ENCODE measurements around the gene CD83. TPM values are rescaled to one million over a fixed set of nuclear protein-coding genes. Genes with fewer than 3 reads are reported as not detected.

Gene CD83
- total and polyA plus RNA-seq, 12 donors = 4.0 to 245 (median 8.5) TPM

DNA sequence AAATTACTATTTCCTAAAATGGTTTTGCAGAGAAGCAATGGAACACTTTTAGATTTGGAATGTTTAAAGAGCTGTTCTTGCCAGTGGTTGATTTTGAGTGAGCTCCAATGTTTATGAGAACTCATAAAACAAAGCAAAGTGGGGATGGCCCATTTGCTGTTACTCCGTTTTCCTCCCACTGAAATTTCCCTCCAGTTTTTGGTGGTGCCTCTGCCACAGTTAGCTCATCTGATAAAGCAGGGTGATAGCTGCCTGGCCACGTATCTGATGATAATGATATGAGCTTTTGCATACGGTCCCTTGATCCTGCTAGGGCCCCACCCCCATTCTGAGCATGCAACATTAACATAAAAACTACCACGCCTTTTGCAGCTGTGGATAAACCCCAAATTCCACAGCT, 10.4 kb downstream of the CD83 start:
- H3K36me3 ChIP-seq (replicated peaks in 1 of 2) = no peaks in the 10 kb centered on the region
- H3K27me3 ChIP-seq = no peaks in the 10 kb centered on the region
- H3K27ac ChIP-seq = no peak overlapping the region
- intact Hi-C loops (cut with DNase I) = no loop called here
- WGBS, 4 donors = 76 to 83% (median 81%) methylated on average over 4 of the region's 4 CpGs
- H3K4me1 ChIP-seq (replicated peaks in 1 of 2) = peaks cover 0 to 7% of the 10 kb centered on the region in 2 donors
- H3K4me3 ChIP-seq = no peak overlapping the region
- H3K9me3 ChIP-seq (replicated peaks in 1 of 3) = no peaks in the 10 kb centered on the region
- no peak for DNase-seq
- no peak for TF ChIP-seq CTCF (IDR thresholded peaks at IDR 0.05)
- no peak for TF ChIP-seq POLR2A (IDR thresholded peaks at IDR 0.05)

- no peak overlapping the region for H3K4me3 ChIP-seq
- no peak overlapping the region for H3K27ac ChIP-seq
- peaks cover 0 to 7% of the 10 kb centered on the region in 2 donors for H3K4me1 ChIP-seq (replicated peaks in 1 of 2)
- TF ChIP-seq CTCF (IDR thresholded peaks at IDR 0.05) (no peak), POLR2A (IDR thresholded peaks at IDR 0.05) (no peak)
- H3K9me3 ChIP-seq (replicated peaks in 1 of 3) = no peaks in the 10 kb centered on the region
- intact Hi-C loops (cut with DNase I) = no loop called here
- no peaks in the 10 kb centered on the region for H3K27me3 ChIP-seq
- WGBS, 4 donors = 85 to 92% (median 90%) methylated on average over 4 of the region's 4 CpGs
- DNase-seq = no peak
- no peaks in the 10 kb centered on the region for H3K36me3 ChIP-seq (replicated peaks in 1 of 2)
These were observed 11.2 kb downstream of the CD83 start for GRCh38 chr6:14128746-14129145.

- Histone ChIP-seq H3K4me3 (no peak overlapping the region), H3K4me1 (replicated peaks in 1 of 2) (peaks cover 0 to 7% of the 10 kb centered on the region in 2 donors), H3K36me3 (replicated peaks in 1 of 2) (no peaks in the 10 kb centered on the region), H3K27ac (no peak overlapping the region), H3K27me3 (no peaks in the 10 kb centered on the region), H3K9me3 (replicated peaks in 1 of 3) (no peaks in the 10 kb centered on the region)
- intact Hi-C loops (cut with DNase I) = no loop called here
- DNase-seq = peak; percentile 43 to 79 (median 57)
- WGBS, 4 donors = 33 to 41% (median 40%) methylated on average over 7 of the region's 7 CpGs
- TF ChIP-seq POLR2A (IDR thresholded peaks at IDR 0.05) = no peak
- TF ChIP-seq CTCF (IDR thresholded peaks at IDR 0.05) = peak; percentile 23 to 58 (median 48)
These were observed 12.0 kb downstream of the CD83 start for GRCh38 chr6:14129575-14129974.

DNA sequence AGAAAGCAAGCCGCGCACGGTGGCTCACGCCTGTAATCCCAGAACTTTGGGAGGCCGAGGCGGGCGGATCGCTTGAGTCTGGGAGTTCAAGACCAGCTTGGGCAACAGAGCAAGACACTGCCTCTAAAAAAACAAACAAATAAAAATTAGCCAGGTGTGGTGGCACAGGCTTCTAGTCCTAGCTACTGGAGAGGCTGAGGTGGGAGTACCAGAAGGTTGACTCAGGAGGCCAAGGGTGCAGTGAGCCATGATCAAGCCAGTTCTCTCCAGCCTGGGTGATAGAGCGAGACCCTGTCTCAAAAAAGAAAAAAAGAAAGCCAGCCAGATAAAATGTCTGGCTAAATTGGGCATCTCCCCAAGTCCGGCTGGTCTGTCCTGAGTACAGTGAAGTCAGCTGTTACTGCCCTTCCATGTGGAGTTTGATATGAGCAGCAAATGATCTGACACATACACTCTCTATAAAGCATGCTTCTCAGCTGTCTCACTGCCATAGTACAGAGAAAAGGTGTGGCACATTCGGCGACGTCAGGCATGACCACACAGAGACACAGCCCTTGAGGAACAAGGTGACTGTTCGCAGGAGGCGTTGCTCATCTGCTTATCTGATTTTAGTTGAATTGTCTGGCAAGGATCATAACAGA, 13.0 kb downstream of the CD83 start:
- peak; percentile 57 to 87 (median 83) for DNase-seq
- no peak overlapping the region for H3K27ac ChIP-seq
- H3K27me3 ChIP-seq = no peaks in the 10 kb centered on the region
- intact Hi-C loops (cut with DNase I) = no loop called here
- 73 to 79% (median 75%) methylated on average over 15 of the region's 15 CpGs for WGBS, 4 donors
- TF ChIP-seq POLR2A (IDR thresholded peaks at IDR 0.05) = no peak
- no peak for TF ChIP-seq CTCF (IDR thresholded peaks at IDR 0.05)
- peaks cover 0 to 7% of the 10 kb centered on the region in 2 donors for H3K4me1 ChIP-seq (replicated peaks in 1 of 2)
- no peaks in the 10 kb centered on the region for H3K9me3 ChIP-seq (replicated peaks in 1 of 3)
- no peak overlapping the region for H3K4me3 ChIP-seq
- H3K36me3 ChIP-seq (replicated peaks in 1 of 2) = peaks cover 0 to 6% of the 10 kb centered on the region in 2 donors
